B cell (primary cell): ENCODE measurements around the gene CCNC. TPM values are rescaled to one million over a fixed set of nuclear protein-coding genes. Genes with fewer than 3 reads are reported as not detected.

Experiments used
- ATAC-seq: fragments of 200-7000 bp; cut with Tn5 transposase; one replicate; pipeline ENCODE4 v1.10.0; 2021; ENCODE audit warnings: low read depth, mild to moderate bottlenecking, moderate number of reproducible peaks, moderate library complexity
- CTCF ChIA-PET: fragments of 350-600 bp; sonication (Branson Sonifier 250); formaldehyde crosslinking; loops from one replicate; lab custom pipeline; 2021; ENCODE audit warnings: antibody characterized with exemption, inconsistent platforms; lab: Charles Lee
- POLR2A ChIA-PET: fragments of 350-600 bp; sonication (Branson Sonifier 250); formaldehyde crosslinking; loops from one replicate; lab custom pipeline; 2021; ENCODE audit warnings: antibody characterized with exemption; lab: Charles Lee
- DNase-seq: peaks from one replicate; pipeline ENCODE4 v3.0.0; 2013
- H2AFZ ChIP-seq: 2 replicates; pipeline ENCODE4 v1.6.1; 2012; ENCODE audit warnings: mild to moderate bottlenecking, low read depth, low read length; ENCODE audit not compliant: insufficient read depth, poor library complexity, severe bottlenecking
- H3K27ac ChIP-seq, 2 donors: 1 replicate in 1 of 2; 2 replicates in 1 of 2; pipeline ENCODE4 v1.5.1; 2012 to 2013; ENCODE audit warnings: low read length in 2 of 2, mild to moderate bottlenecking in 2 of 2, moderate library complexity in 1 of 2
- H3K27me3 ChIP-seq, 4 experiments: fragments of 200-600 bp in 1 of 4; sonication (generic) in 1 of 4; replicated peaks in 1 of 4; 1 replicate in 2 of 4; 2 replicates in 2 of 4; pipeline versions ENCODE4 v1.6.1 to v1.7.0; 2013 to 2016; ENCODE audit warnings: low read length in 3 of 4, mild to moderate bottlenecking in 2 of 4, mixed read lengths in 1 of 4, moderate library complexity in 1 of 4; ENCODE audit not compliant: insufficient read depth in 4 of 4, control insufficient read depth in 3 of 4; ENCODE audit errors: control extremely low read depth in 1 of 4
- H3K36me3 ChIP-seq, 2 experiments: replicated peaks in 1 of 2; 1 replicate in 1 of 2; 2 replicates in 1 of 2; pipeline versions ENCODE4 v1.6.1 to v1.7.1; 2013; ENCODE audit warnings: low read length in 1 of 2; ENCODE audit not compliant: insufficient read depth in 2 of 2, control insufficient read depth in 1 of 2; ENCODE audit errors: control extremely low read depth in 1 of 2, extremely low read depth in 1 of 2
- H3K4me1 ChIP-seq, 2 donors: fragments of 200-600 bp in 1 of 2; sonication (generic) in 1 of 2; 1 replicate in 1 of 2; 2 replicates in 1 of 2; pipeline versions ENCODE4 v1.5.1 to v1.6.1; 2013 to 2017; ENCODE audit warnings: low read length in 2 of 2; ENCODE audit not compliant: control insufficient read depth in 2 of 2, insufficient read depth in 2 of 2
- H3K4me2 ChIP-seq: replicated peaks from 2 replicates; pipeline ENCODE3; 2012; ENCODE audit warnings: mild to moderate bottlenecking, low read depth, low read length; ENCODE audit not compliant: poor library complexity, severe bottlenecking
- H3K4me3 ChIP-seq, 5 experiments: fragments of 200-600 bp in 1 of 5; sonication (generic) in 1 of 5; 1 replicate in 3 of 5; 2 replicates in 2 of 5; pipeline versions ENCODE4 v1.5.1 to v1.7.0; 2011 to 2016; ENCODE audit warnings: low read length in 4 of 5, mild to moderate bottlenecking in 4 of 5, low read depth in 2 of 5, control low read depth in 1 of 5, moderate library complexity in 1 of 5; ENCODE audit not compliant: insufficient read depth in 1 of 5; ENCODE audit errors: control extremely low read depth in 1 of 5, extremely low read depth in 1 of 5
- H3K79me2 ChIP-seq: fragments of 200-600 bp; sonication (generic); one replicate; pipeline ENCODE4 v1.6.0; 2016; ENCODE audit warnings: low read length; ENCODE audit not compliant: control insufficient read depth, insufficient read depth
- H3K9ac ChIP-seq: fragments of 200-600 bp; sonication (generic); 2 replicates; pipeline ENCODE4 v1.6.1; 2017; ENCODE audit warnings: mild to moderate bottlenecking, low read length, moderate library complexity
- H3K9me3 ChIP-seq, 3 donors: one replicate each; pipeline versions ENCODE4 v1.6.1 to v1.7.1; 2013; ENCODE audit warnings: low read length in 2 of 3; ENCODE audit not compliant: control insufficient read depth in 2 of 3, insufficient read depth in 1 of 3; ENCODE audit errors: control extremely low read depth in 1 of 3
- H4K20me1 ChIP-seq: 2 replicates; pipeline ENCODE4 v1.6.0; 2012; ENCODE audit warnings: mild to moderate bottlenecking, low read length; ENCODE audit not compliant: insufficient read depth, control insufficient read depth, poor library complexity, severe bottlenecking
- H3K27ac Mint-ChIP-seq: one replicate; pipeline ENCODE4 v1.8.0; 2021; ENCODE audit warnings: mixed read lengths
- H3K27me3 Mint-ChIP-seq: one replicate; pipeline ENCODE4 v1.8.0; 2021; ENCODE audit warnings: mixed read lengths
- H3K4me1 Mint-ChIP-seq: one replicate; pipeline ENCODE4 v1.8.0; 2021; ENCODE audit warnings: mixed read lengths
- H3K4me3 Mint-ChIP-seq: one replicate; pipeline ENCODE4 v1.8.0; 2021; ENCODE audit warnings: mixed read lengths
- H3K9me3 Mint-ChIP-seq: one replicate; pipeline ENCODE4 v1.8.0; 2022; ENCODE audit warnings: mixed read lengths; ENCODE audit not compliant: insufficient read depth
- EZH2 ChIP-seq: IDR thresholded peaks from 2 replicates; pipeline ENCODE4 v1.6.1; 2012; ENCODE audit warnings: borderline replicate concordance, low read depth, mild to moderate bottlenecking, moderate library complexity, low read length; ENCODE audit not compliant: insufficient read depth, poor library complexity, severe bottlenecking
- WGBS: methylation state at CpG from one replicate; pipeline ENCODE4 v1.1.5; 2013; ENCODE audit warnings: missing lambda C conversion rate; ENCODE audit not compliant: insufficient coverage; 5-methylcytosine and 5-hydroxymethylcytosine counted together
- intact Hi-C: fragments of 100-400 bp; cut with micrococcal nuclease; formaldehyde crosslinking; loops from one replicate; pipeline ENCODE4 v1.10.0; 2022
- polyA plus RNA-seq: library from polyadenylated mRNA; depleted of rRNA; stranded (reverse); fragments of >200 nt; gene quantifications from 2 replicates; pipeline ENCODE4 v1.2.3, GENCODE V29; 2012
- total RNA-seq, 2 donors: library from RNA; stranded (reverse); fragments of 120-200 nt in 1 of 2; gene quantifications; 1 replicate in 1 of 2; 2 replicates in 1 of 2; pipeline versions ENCODE4 v1.2.3 to v1.2.4, GENCODE V29; 2013 to 2022
- TF ChIP-seq, protein P1 (sequence below): fragments of 200-600 bp; IDR thresholded peaks from one replicate; pipeline ENCODE4 v1.8.0; 2022; ENCODE audit warnings: antibody characterized with exemption, mild to moderate bottlenecking

The CCNC gene
- total and polyA plus RNA-seq, 2 donors (not counting 1 experiment from before 2014, with no cell fraction given), result 12.5 to 45.1 TPM

DNA sequence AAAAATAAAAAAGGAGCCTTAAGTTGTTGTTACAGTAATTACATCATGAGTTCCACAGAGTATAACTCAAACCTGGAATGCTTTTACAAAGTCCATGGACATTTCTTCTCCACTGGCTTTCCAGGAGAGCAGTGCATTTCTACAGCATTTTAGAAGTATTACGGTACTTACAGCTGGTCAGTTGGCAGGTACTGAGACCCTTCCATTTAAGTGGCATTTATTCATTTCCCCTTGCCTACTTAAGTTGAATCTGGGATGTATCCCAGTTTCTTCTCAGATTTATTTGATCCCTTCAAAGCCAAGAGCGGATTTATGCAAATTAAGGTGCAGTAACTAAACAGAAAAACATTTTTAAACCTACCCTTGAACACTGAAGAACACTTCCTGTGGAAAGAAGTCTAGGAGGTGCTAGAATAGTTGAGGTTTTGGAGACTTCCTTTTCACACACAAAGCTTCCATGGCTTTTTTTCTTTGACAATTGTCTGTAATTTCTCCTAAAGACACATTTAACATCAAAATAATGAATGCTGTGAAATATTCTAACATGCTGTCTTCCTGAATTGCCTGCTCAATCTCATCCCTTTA, 41.5 kb upstream of the CCNC start:
- Histone ChIP-seq H3K9ac (no peak overlapping the region), H3K27me3 (peaks cover 0 to 89% (median 76%) of the 10 kb centered on the region in 4 experiments), H2AFZ (no peak overlapping the region), H3K27ac (no peak overlapping the region), H3K79me2 (no peaks in the 10 kb centered on the region), H3K9me3 (peaks cover 0 to 58% (median 4%) of the 10 kb centered on the region in 3 donors), H4K20me1 (no peaks in the 10 kb centered on the region), H3K4me2 (no peak overlapping the region), H3K4me3 (no peak overlapping the region), H3K36me3 (no peaks in the 10 kb centered on the region), H3K4me1 (peaks cover 25 to 56% of the 10 kb centered on the region in 2 donors)
- POLR2A ChIA-PET, result no interaction called here
- ATAC-seq (no peak), DNase-seq (no peak)
- Mint-ChIP-seq H3K27me3 (peaks cover 81% of the 10 kb centered on the region), H3K9me3 (no peaks in the 10 kb centered on the region), H3K27ac (no peak overlapping the region), H3K4me3 (no peak overlapping the region), H3K4me1 (peaks cover 14% of the 10 kb centered on the region)
- CTCF ChIA-PET, result no interaction called here
- WGBS, result no CpG with 5 or more reads among the region's 2 CpGs
- TF ChIP-seq, protein P1, sequence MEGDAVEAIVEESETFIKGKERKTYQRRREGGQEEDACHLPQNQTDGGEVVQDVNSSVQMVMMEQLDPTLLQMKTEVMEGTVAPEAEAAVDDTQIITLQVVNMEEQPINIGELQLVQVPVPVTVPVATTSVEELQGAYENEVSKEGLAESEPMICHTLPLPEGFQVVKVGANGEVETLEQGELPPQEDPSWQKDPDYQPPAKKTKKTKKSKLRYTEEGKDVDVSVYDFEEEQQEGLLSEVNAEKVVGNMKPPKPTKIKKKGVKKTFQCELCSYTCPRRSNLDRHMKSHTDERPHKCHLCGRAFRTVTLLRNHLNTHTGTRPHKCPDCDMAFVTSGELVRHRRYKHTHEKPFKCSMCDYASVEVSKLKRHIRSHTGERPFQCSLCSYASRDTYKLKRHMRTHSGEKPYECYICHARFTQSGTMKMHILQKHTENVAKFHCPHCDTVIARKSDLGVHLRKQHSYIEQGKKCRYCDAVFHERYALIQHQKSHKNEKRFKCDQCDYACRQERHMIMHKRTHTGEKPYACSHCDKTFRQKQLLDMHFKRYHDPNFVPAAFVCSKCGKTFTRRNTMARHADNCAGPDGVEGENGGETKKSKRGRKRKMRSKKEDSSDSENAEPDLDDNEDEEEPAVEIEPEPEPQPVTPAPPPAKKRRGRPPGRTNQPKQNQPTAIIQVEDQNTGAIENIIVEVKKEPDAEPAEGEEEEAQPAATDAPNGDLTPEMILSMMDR, result no peak
- TF ChIP-seq EZH2, result no peak
- intact Hi-C loops, result loop anchor here (5.0 kb wide), 4 partner anchors 143 to 857 kb away; no protein-coding TSS in a partner anchor

DNA sequence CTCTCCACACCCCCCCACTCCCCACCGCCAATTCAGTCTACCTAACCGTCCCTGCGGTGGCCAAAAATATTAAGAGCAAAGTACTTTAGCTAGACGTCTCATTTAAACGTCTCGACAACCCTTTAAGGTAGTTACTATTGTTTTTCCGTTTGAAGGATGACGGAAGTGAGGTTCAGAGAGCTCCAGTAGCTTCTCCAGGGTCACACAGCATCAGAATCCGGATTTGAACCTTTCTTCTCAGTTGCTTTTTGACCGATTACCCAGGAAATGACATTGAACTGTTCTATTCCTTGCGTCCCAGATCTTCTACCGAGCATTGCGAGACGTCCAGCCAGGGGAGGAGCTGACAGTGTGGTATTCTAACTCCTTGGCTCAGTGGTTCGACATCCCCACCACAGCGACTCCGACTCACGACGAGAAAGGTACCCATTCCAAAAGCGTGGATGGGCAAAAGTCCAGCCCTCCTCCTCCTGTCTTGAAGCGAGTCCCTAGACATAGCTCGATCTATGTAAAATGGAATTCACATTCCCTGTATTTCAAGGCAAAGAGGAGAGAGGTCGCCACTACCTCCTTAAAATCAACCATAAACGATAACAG, 40.5 kb upstream of the CCNC start:
- Histone ChIP-seq H3K79me2 (no peaks in the 10 kb centered on the region), H3K9me3 (peaks cover 0 to 59% (median 4%) of the 10 kb centered on the region in 3 donors), H3K4me1 (peaks cover 25 to 56% of the 10 kb centered on the region in 2 donors), H3K27ac (no peak overlapping the region), H4K20me1 (no peaks in the 10 kb centered on the region), H3K9ac (no peak overlapping the region), H3K4me3 (no peak overlapping the region), H2AFZ (no peak overlapping the region), H3K4me2 (no peak overlapping the region), H3K36me3 (no peaks in the 10 kb centered on the region), H3K27me3 (peaks cover 0 to 89% (median 79%) of the 10 kb centered on the region in 4 experiments)
- Mint-ChIP-seq H3K9me3 (no peaks in the 10 kb centered on the region), H3K27me3 (peaks cover 83% of the 10 kb centered on the region), H3K4me1 (peaks cover 16% of the 10 kb centered on the region), H3K4me3 (no peak overlapping the region), H3K27ac (peak overlapping the region; percentile 26)
- TF ChIP-seq, protein P1, result no peak
- TF ChIP-seq EZH2, result no peak
- no peak for ATAC-seq
- 17% methylated on average over 16 of the region's 24 CpGs for WGBS
- POLR2A ChIA-PET, result no interaction called here
- intact Hi-C loops, result loop anchor here (5.0 kb wide), 1 partner anchor 858 kb away; no protein-coding TSS in a partner anchor
- CTCF ChIA-PET, result interaction anchor here (1.2 to 1.9 kb wide), 2 partner anchors 20 to 89 kb away, joined by 3 to 8 read pairs; no protein-coding TSS in a partner anchor
- peak; percentile 30 for DNase-seq
